ENCODE measurements around the gene G2E3. TPM values are rescaled to one million over a fixed set of nuclear protein-coding genes. Genes with fewer than 3 reads are reported as not detected.
"Not testable (repeated sequence)": the region's sequence is repeated elsewhere in the genome, so short reads cannot be mapped to it uniquely, and the experiment has no call there.

Gene G2E3
- total RNA-seq, 1 experiment from 2014 or later: 22.0 TPM

- DNase-seq: no peak
- Histone ChIP-seq H3K27me3 (no peaks in the 10 kb centered on the region), H3K9me3 (no peaks in the 10 kb centered on the region), H3K36me3 (no peaks in the 10 kb centered on the region), H3K4me3 (no peak overlapping the region)
These were observed 7.5 kb upstream of the G2E3 start for GRCh38 chr14:30551460-30551859.

GRCh38 chr14:30553311-30553989 is 5.5 kb upstream of the G2E3 start:
- H3K27me3 ChIP-seq: no peaks in the 10 kb centered on the region
- no peak for DNase-seq
- no peaks in the 10 kb centered on the region for H3K9me3 ChIP-seq
- H3K4me3 ChIP-seq: no peak overlapping the region
- H3K36me3 ChIP-seq: no peaks in the 10 kb centered on the region

GRCh38 chr14:30558362-30558674 is 640 bp upstream of the G2E3 start:
- Histone ChIP-seq H3K9me3 (no peaks in the 10 kb centered on the region), H3K36me3 (peaks cover 5% of the 10 kb centered on the region), H3K4me3 (peak overlapping the region; percentile 77), H3K27me3 (no peaks in the 10 kb centered on the region)
- DNase-seq: no peak

DNA sequence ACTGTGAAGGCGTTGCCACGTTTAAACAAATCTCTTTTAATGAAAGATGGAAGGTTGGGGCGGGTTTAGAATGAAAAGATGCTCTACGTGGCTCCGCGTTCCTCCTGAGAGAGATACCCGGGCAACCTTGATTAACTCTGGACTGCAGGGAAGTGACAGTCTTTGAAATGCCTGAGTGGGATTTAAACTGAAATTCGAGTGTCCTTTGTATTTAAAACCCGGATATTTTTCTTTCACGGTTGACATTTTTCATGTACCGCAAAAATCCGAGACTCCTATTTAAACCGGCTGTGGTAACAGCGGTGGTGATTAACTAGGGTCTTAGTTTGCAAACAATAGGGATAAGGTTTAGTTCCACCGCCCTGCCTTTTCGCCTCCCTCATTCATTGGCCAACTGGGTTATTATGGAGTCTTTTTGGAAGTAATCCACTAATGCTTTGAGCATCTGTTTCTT is 707 bp downstream of the G2E3 start:
- peaks cover 10% of the 10 kb centered on the region for H3K36me3 ChIP-seq
- DNase-seq: no peak
- no peaks in the 10 kb centered on the region for H3K27me3 ChIP-seq
- H3K4me3 ChIP-seq: peak overlapping the region; percentile 77
- H3K9me3 ChIP-seq: no peaks in the 10 kb centered on the region

DNA sequence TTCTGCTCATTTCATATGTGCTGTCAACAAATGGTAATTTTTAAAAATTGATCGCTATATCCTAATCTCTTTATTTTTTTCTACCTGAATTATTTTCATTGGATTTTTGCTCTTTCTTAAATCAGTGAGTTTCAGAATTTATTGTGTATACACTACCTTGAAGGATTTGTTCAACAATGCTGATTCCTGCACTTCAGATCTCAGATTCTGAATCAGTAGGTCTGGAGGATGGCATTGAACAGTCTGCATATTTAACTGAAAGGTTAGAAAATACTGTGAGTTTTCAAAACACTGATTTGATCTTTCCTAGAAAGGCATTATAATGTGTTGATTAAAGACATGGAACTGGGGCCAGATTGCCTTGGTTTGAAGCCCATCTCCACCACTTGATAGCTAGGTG is 1.6 kb downstream of the G2E3 start:
- H3K27me3 ChIP-seq: no peaks in the 10 kb centered on the region
- no peak for DNase-seq
- H3K36me3 ChIP-seq: peaks cover 10% of the 10 kb centered on the region
- H3K9me3 ChIP-seq: no peaks in the 10 kb centered on the region
- peak overlapping the region; percentile 77 for H3K4me3 ChIP-seq

DNA sequence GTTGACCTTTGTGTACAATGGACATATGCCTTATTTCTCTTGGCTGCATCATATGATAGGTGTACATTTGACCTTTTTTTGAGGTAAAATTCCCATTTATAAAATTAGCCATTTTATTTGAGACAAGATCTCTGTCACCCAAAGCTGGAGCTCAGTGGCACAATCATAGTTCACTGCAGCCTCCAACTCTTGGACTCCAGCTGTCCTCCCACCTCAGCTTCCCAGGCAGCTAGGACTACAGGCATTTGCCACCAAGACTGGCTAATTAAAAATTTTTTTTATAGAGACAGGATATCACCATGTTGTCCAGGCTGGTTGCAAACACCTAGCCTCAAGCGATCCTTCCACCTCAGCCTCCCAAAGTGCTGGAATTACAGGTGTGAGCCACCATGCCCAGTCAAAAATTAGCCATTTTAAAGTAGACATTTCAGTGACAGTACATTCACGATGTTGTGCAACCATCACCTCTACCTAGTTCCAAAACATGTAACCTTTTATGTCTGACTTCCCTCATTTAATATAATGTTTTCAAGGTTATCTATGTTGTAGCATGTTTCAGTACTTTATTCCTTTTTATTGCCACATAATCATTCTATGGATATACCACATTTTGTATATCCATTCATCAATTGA is 5.4 kb downstream of the G2E3 start:
- Histone ChIP-seq H3K27me3 (no peaks in the 10 kb centered on the region), H3K9me3 (no peaks in the 10 kb centered on the region), H3K36me3 (peaks cover 13% of the 10 kb centered on the region), H3K4me3 (no peak overlapping the region)
- DNase-seq: no peak

GRCh38 chr14:30564868-30565248 is 5.9 kb downstream of the G2E3 start:
- DNase-seq: no peak
- peaks cover 13% of the 10 kb centered on the region for H3K36me3 ChIP-seq
- no peaks in the 10 kb centered on the region for H3K9me3 ChIP-seq
- no peak overlapping the region for H3K4me3 ChIP-seq
- H3K27me3 ChIP-seq: no peaks in the 10 kb centered on the region

GRCh38 chr14:30569216-30569902 is 10.4 kb downstream of the G2E3 start:
- Histone ChIP-seq H3K9me3 (no peaks in the 10 kb centered on the region), H3K4me3 (no peak overlapping the region), H3K36me3 (peaks cover 3% of the 10 kb centered on the region), H3K27me3 (no peaks in the 10 kb centered on the region)
- DNase-seq: no peak

- peaks cover 3% of the 10 kb centered on the region for H3K36me3 ChIP-seq
- no peak overlapping the region for H3K4me3 ChIP-seq
- H3K27me3 ChIP-seq: no peaks in the 10 kb centered on the region
- H3K9me3 ChIP-seq: no peaks in the 10 kb centered on the region
- DNase-seq: no peak
These were observed 10.9 kb downstream of the G2E3 start for GRCh38 chr14:30569903-30570226.

DNA sequence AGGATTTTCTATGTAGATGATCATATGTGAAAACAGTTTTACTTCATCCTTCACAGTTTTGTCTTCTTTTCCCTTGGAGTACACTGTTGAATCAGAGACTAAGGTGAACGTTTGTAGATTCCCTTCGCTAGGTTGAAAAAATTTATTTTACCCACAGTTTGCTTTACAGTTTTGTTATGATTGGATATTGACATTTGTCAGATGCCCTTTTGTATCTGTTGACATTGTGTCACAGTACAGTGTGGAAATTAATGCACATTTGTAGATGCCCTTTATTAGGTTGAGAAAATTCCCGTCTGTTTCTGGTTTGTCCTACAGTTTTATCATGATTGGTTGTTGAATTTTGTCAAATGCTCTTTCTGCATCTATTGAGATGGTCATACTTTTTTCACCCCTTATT is 13.3 kb downstream of the G2E3 start:
- Histone ChIP-seq H3K9me3 (no peaks in the 10 kb centered on the region), H3K27me3 (no peaks in the 10 kb centered on the region), H3K36me3 (no peaks in the 10 kb centered on the region; the same call in none of the 2 replicates), H3K4me3 (no peak overlapping the region)
- no peak for DNase-seq

DNA sequence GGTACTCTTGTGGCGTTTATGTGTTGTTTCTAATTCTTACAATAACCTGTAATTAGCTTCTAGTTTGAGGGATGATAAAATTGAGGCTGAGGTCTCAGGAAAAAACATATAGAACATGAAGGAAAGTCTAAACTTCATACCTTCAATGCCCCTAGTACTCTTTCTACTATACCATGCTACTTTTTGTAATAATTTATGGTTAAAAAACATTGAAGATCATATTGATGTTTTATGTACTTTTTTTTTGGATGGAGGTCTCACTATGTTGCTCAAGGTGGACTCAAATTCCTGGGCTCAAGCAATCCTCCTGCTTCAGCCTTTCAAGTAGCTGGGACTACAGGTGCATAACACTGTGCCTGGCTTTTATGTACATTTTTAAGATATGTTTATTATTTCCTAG is 13.8 kb downstream of the G2E3 start:
- H3K4me3 ChIP-seq: no peak overlapping the region
- no peaks in the 10 kb centered on the region for H3K27me3 ChIP-seq
- DNase-seq: no peak

GRCh38 chr14:30573226-30573814 is 14.4 kb downstream of the G2E3 start:
- Histone ChIP-seq H3K4me3 (no peak overlapping the region), H3K27me3 (no peaks in the 10 kb centered on the region), H3K36me3 (no peaks in the 10 kb centered on the region; the same call in 1 of the 2 replicates), H3K9me3 (no peaks in the 10 kb centered on the region)
- no peak for DNase-seq

More for the DNA sequence above, 13.8 kb downstream of the G2E3 start:
- Histone ChIP-seq H3K36me3 (no peaks in the 10 kb centered on the region; the same call in none of the 2 replicates), H3K9me3 (no peaks in the 10 kb centered on the region)

DNA sequence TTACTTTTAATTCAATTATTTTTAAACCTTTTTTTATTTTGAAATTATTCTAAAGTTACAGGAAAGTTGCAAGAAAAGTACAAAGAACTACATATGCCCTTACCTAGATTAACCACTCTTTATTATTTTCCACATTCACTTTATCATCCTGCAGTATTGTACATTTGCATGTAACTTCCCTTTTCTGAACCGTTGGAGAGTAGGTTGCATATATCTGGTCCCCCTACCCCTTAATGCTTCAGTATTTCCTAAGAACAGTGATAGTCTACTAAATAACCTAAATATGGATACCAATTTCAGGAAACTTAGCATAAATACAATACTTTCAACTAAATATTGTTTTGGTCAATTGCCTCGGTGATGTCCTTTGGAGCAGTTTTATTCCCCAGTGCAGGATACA is 15.0 kb downstream of the G2E3 start:
- no peaks in the 10 kb centered on the region for H3K9me3 ChIP-seq
- no peak overlapping the region for H3K4me3 ChIP-seq
- H3K36me3 ChIP-seq: no peaks in the 10 kb centered on the region; the same call in 1 of the 2 replicates
- DNase-seq: no peak
- H3K27me3 ChIP-seq: no peaks in the 10 kb centered on the region

GRCh38 chr14:30574777-30575176 is 15.8 kb downstream of the G2E3 start:
- not testable (repeated sequence) for H3K36me3 ChIP-seq, DNase-seq, H3K27me3 ChIP-seq, H3K9me3 ChIP-seq, H3K4me3 ChIP-seq

DNA sequence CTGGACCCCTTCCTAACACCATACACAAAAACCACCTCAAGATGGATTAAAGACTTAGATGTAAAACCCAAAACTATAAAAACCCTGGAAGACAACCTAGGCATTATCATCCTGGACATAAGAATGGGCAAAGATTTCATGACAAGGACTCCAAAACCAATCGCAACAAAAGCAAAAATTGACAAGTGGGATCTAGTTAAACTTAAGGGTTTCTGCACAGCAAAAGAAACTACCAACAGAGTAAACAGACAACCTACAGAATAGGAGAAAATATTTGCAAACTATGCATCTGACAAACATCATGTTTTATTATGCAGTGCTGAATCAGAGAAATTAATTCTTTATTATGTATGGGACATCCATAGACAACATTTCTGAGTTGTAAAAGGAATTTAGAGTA is 17.4 kb downstream of the G2E3 start:
- not testable (repeated sequence) for H3K4me3 ChIP-seq, H3K9me3 ChIP-seq, DNase-seq, H3K36me3 ChIP-seq, H3K27me3 ChIP-seq

DNA sequence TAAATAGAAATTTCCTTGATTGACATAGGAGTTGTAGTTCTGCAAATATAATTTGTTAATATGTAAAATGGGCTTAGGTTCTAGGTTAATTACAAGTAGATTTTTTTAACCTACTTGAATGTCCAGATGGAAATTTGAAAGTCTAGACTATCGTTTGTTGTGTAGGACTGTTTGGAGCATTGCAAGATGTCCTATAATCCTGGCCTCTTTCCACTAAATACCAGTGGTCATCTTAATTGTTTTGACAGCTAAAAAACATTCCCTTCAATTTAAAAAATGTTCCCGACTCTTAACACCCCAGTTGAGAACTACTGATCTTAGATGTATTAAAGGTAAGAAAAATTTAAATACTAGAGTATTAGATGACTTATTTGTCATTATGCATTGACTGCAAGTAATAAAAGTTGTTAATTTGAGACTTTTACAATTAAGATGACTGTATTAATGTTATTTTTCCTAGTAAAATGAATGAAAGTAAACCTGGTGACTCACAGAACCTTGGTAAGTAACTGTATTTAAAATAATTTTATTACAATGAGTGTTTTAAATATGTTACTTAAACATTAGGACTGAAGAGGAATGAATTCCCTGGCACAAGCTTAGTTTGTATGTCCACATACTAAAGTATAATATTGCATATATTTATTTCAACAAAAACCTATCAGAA is 21.8 kb downstream of the G2E3 start:
- no peaks in the 10 kb centered on the region for H3K9me3 ChIP-seq
- H3K4me3 ChIP-seq: no peak overlapping the region
- no peak for DNase-seq
- peaks cover 22% of the 10 kb centered on the region for H3K36me3 ChIP-seq
- H3K27me3 ChIP-seq: no peaks in the 10 kb centered on the region

DNA sequence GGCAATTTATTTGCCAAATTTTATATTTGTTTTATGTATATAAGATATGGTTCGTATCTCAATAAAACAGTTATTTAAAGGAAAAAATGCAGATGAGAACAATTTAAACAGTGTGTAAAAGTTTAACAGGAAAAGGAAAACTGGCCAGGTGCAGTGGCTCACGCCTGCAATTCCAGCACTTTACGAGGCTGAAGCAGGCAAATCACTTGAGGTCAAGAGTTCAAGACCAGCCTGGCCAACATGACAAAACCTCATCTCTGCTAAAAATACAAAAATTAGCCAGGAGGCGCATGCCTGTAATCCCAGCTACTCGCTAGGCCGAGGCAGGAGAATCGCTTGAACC is 22.3 kb downstream of the G2E3 start:
- Histone ChIP-seq H3K9me3 (no peaks in the 10 kb centered on the region), H3K27me3 (no peaks in the 10 kb centered on the region), H3K4me3 (no peak overlapping the region), H3K36me3 (peaks cover 22% of the 10 kb centered on the region)
- no peak for DNase-seq

Data from MG63 (cell line).